ENCODE results near the gene SELE.

- TF ChIP-seq CTCF (IDR thresholded peaks at IDR 0.05) (no peak), POLR2A (IDR thresholded peaks at IDR 0.05) (no peak), EP300 (IDR thresholded peaks at IDR 0.05) (no peak)
Measured at GRCh38 chr1:169679692-169680091, 54.2 kb downstream of the SELE start.
